Measurements from ENCODE around the gene DEFB123. TPM values are rescaled to one million over a fixed set of nuclear protein-coding genes. Genes with fewer than 3 reads are reported as not detected.
"Not testable (repeated sequence)": the region's sequence is repeated elsewhere in the genome, so short reads cannot be mapped to it uniquely, and the experiment has no call there.

Gene DEFB123
- total and polyA plus RNA-seq, 2 donors (not counting 1 experiment from before 2014, with no cell fraction given): not detected

GRCh38 chr20:31425797-31426196, 14.6 kb upstream of the DEFB123 start:
- Histone ChIP-seq H3K79me2 (ENCODE audit: control insufficient read depth, insufficient read depth, low read length) (no peaks in the 10 kb centered on the region), H3K27ac (ENCODE audit: insufficient read depth, low read length) (no peak overlapping the region), H3K9me3 (ENCODE audit: control insufficient read depth, insufficient read depth, low read depth, low read length) (no peaks in the 10 kb centered on the region), H3K36me3 (ENCODE audit: control insufficient read depth, insufficient read depth, low read length) (no peaks in the 10 kb centered on the region), H3K4me2 (ENCODE audit: extremely low read depth, insufficient read depth, low read length) (no peak overlapping the region), H3K9ac (ENCODE audit: insufficient read depth, low read length) (no peak overlapping the region), H3K27me3 (ENCODE audit: control insufficient read depth, insufficient read depth, low read length) (no peaks in the 10 kb centered on the region), H3K4me3 (replicated peaks in 1 of 4; ENCODE audit: control extremely low read depth in 1 of 4, insufficient read depth in 1 of 4, low read depth in 3 of 4, low read length in 4 of 4) (no peak overlapping the region), H2AFZ (ENCODE audit: low read length) (no peak overlapping the region), H4K20me1 (ENCODE audit: control insufficient read depth, extremely low read depth, insufficient read depth, low read length) (no peaks in the 10 kb centered on the region), H3K4me1 (ENCODE audit: control insufficient read depth, extremely low read depth, insufficient read depth, low read length) (no peaks in the 10 kb centered on the region)
- no peak for TF ChIP-seq EZH2 (IDR thresholded peaks at IDR 0.05; ENCODE audit: low read length, missing control alignments)
- TF ChIP-seq CTCF (conservative IDR thresholded peaks at IDR 0.05 in 1 of 2, IDR thresholded peaks at IDR 0.05 in 1 of 2; ENCODE audit: low read depth in 1 of 2, low read length in 2 of 2): no peak
- DNase-seq (ENCODE audit: low read depth in 2 of 2): no peak

DNA sequence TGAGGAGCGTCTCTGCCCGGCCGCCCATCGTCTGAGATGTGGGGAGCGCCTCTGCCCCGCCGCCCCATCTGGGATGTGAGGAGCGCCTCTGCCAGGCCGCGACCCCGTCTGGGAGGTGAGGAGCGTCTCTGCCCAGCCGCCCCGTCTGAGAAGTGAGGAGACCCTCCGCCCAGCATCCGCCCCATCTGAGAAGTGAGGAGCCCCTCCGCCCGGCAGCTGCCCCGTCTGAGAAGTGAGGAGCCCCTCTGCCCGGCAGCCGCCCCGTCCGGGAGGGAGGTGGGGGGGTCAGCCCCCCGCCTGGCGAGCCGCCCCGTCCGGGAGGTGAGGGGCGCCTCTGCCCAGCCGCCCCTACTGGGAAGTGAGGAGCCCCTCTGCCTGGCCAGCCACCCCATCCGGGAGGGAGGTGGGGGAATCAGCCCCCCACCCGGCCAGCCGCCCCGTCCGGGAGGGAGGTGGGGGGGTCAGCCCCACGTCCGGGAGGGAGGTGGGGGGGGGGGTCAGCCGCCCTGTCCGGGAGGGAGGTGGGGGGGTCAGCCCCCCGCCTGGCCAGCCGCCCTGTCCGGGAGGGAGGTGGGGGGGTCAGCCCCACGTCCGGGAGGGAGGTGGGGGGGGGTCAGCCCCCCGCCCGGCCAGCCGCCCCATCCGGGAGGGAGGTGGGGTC, 13.4 kb upstream of the DEFB123 start:
- H3K79me2 ChIP-seq (ENCODE audit: control insufficient read depth, insufficient read depth, low read length); H3K9me3 ChIP-seq (ENCODE audit: control insufficient read depth, insufficient read depth, low read depth, low read length); H2AFZ ChIP-seq (ENCODE audit: low read length); H3K36me3 ChIP-seq (ENCODE audit: control insufficient read depth, insufficient read depth, low read length); H3K27ac ChIP-seq (ENCODE audit: insufficient read depth, low read length); H3K4me2 ChIP-seq (ENCODE audit: extremely low read depth, insufficient read depth, low read length); H3K27me3 ChIP-seq (ENCODE audit: control insufficient read depth, insufficient read depth, low read length); H3K4me1 ChIP-seq (ENCODE audit: control insufficient read depth, extremely low read depth, insufficient read depth, low read length); H3K9ac ChIP-seq (ENCODE audit: insufficient read depth, low read length); DNase-seq (ENCODE audit: low read depth in 2 of 2); H3K4me3 ChIP-seq (replicated peaks in 1 of 4; ENCODE audit: control extremely low read depth in 1 of 4, insufficient read depth in 1 of 4, low read depth in 3 of 4, low read length in 4 of 4); H4K20me1 ChIP-seq (ENCODE audit: control insufficient read depth, extremely low read depth, insufficient read depth, low read length): not testable (repeated sequence)

DNA sequence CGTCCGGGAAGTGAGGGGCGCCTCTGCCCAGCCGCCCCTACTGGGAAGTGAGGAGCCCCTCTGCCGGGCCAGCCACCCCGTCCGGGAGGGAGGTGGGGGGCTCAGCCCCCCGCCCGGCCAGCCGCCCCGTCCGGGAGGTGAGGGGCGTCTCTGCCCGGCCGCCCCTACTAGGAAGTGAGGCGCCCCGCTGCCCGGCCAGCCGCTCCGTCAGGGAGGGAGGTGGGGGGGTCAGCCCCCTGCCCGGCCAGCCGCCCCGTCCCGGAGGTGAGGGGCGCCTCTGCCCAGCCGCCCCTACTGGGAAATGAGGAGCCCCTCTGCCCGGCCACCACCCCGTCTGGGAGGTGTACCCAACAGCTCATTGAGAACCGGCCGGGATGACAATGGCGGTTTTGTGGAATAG, 12.9 kb upstream of the DEFB123 start:
- H4K20me1 ChIP-seq (ENCODE audit: control insufficient read depth, extremely low read depth, insufficient read depth, low read length): not testable (repeated sequence)

GRCh38 chr20:31430568-31431115, 9.8 kb upstream of the DEFB123 start:
- H3K4me3 ChIP-seq (replicated peaks in 1 of 4; ENCODE audit: control extremely low read depth in 1 of 4, insufficient read depth in 1 of 4, low read depth in 3 of 4, low read length in 4 of 4): no peak overlapping the region
- no peak overlapping the region for H3K4me2 ChIP-seq (ENCODE audit: extremely low read depth, insufficient read depth, low read length)
- no peaks in the 10 kb centered on the region for H3K9me3 ChIP-seq (ENCODE audit: control insufficient read depth, insufficient read depth, low read depth, low read length)
- no peaks in the 10 kb centered on the region for H3K79me2 ChIP-seq (ENCODE audit: control insufficient read depth, insufficient read depth, low read length)
- no peak overlapping the region for H2AFZ ChIP-seq (ENCODE audit: low read length)
- H3K36me3 ChIP-seq (ENCODE audit: control insufficient read depth, insufficient read depth, low read length): no peaks in the 10 kb centered on the region
- H3K27me3 ChIP-seq (ENCODE audit: control insufficient read depth, insufficient read depth, low read length): no peaks in the 10 kb centered on the region
- H3K4me1 ChIP-seq (ENCODE audit: control insufficient read depth, extremely low read depth, insufficient read depth, low read length): no peaks in the 10 kb centered on the region
- no peaks in the 10 kb centered on the region for H4K20me1 ChIP-seq (ENCODE audit: control insufficient read depth, extremely low read depth, insufficient read depth, low read length)
- TF ChIP-seq EZH2 (IDR thresholded peaks at IDR 0.05; ENCODE audit: low read length, missing control alignments): no peak
- TF ChIP-seq CTCF (conservative IDR thresholded peaks at IDR 0.05 in 1 of 2, IDR thresholded peaks at IDR 0.05 in 1 of 2; ENCODE audit: low read depth in 1 of 2, low read length in 2 of 2): no peak
- DNase-seq (ENCODE audit: low read depth in 2 of 2): no peak
- H3K9ac ChIP-seq (ENCODE audit: insufficient read depth, low read length): no peak overlapping the region
- no peak overlapping the region for H3K27ac ChIP-seq (ENCODE audit: insufficient read depth, low read length)

More for the DNA sequence above, 12.9 kb upstream of the DEFB123 start:
- not testable (repeated sequence) for H2AFZ ChIP-seq (ENCODE audit: low read length); H3K4me2 ChIP-seq (ENCODE audit: extremely low read depth, insufficient read depth, low read length); H3K27ac ChIP-seq (ENCODE audit: insufficient read depth, low read length); H3K9me3 ChIP-seq (ENCODE audit: control insufficient read depth, insufficient read depth, low read depth, low read length); H3K4me1 ChIP-seq (ENCODE audit: control insufficient read depth, extremely low read depth, insufficient read depth, low read length); DNase-seq (ENCODE audit: low read depth in 2 of 2); H3K79me2 ChIP-seq (ENCODE audit: control insufficient read depth, insufficient read depth, low read length); H3K9ac ChIP-seq (ENCODE audit: insufficient read depth, low read length); H3K4me3 ChIP-seq (replicated peaks in 1 of 4; ENCODE audit: control extremely low read depth in 1 of 4, insufficient read depth in 1 of 4, low read depth in 3 of 4, low read length in 4 of 4); H3K36me3 ChIP-seq (ENCODE audit: control insufficient read depth, insufficient read depth, low read length); H3K27me3 ChIP-seq (ENCODE audit: control insufficient read depth, insufficient read depth, low read length)

All from fibroblast of lung (primary cell).